WTC11 (cell line): Measurements from ENCODE around the gene C10orf90. TPM values are rescaled to one million over a fixed set of nuclear protein-coding genes. Genes with fewer than 3 reads are reported as not detected.

Experiments
- ATAC-seq: fragments of 200-7000 bp; cut with Tn5 transposase; 2 replicates; pipeline ENCODE4 v1.10.0; 2021; ENCODE audit warnings: mild to moderate bottlenecking, moderate library complexity
- CTCF ChIA-PET: fragments of 300-600 bp; sonication (Branson Sonifier 250); formaldehyde crosslinking; loops from one replicate; lab custom pipeline; 2021; ENCODE audit warnings: antibody characterized with exemption; lab: Charles Lee
- POLR2A ChIA-PET: fragments of 350-600 bp; sonication (Branson Sonifier 250); formaldehyde crosslinking; loops from one replicate; lab custom pipeline; 2021; ENCODE audit warnings: antibody characterized with exemption; lab: Charles Lee
- DNase-seq: peaks from one replicate; pipeline ENCODE4 v3.0.0; 2021; ENCODE audit warnings: low spot score
- H3K27ac Mint-ChIP-seq: 2 replicates; pipeline ENCODE4 v1.8.0; 2021; ENCODE audit warnings: mixed read lengths
- H3K27me3 Mint-ChIP-seq: 2 replicates; pipeline ENCODE4 v1.8.0; 2021; ENCODE audit warnings: low read depth, mild to moderate bottlenecking, moderate library complexity, mixed read lengths
- H3K36me3 Mint-ChIP-seq: 2 replicates; pipeline ENCODE4 v1.8.0; 2021; ENCODE audit warnings: mixed read lengths
- H3K4me1 Mint-ChIP-seq: 2 replicates; pipeline ENCODE4 v1.8.0; 2022; ENCODE audit warnings: mixed read lengths
- H3K4me3 Mint-ChIP-seq: 2 replicates; pipeline ENCODE4 v1.8.0; 2021; ENCODE audit warnings: mild to moderate bottlenecking, moderate library complexity, mixed read lengths
- H3K9me3 Mint-ChIP-seq: 2 replicates; pipeline ENCODE4 v1.8.0; 2021; ENCODE audit warnings: mixed read lengths
- AFF4 ChIP-seq: sonication (generic); formaldehyde crosslinking; IDR thresholded peaks from 2 replicates; pipeline ENCODE4 v1.8.1; 2023; ENCODE audit warnings: mild to moderate bottlenecking, missing genetic modification reagents, borderline replicate concordance
- ATF1 ChIP-seq: sonication (generic); formaldehyde crosslinking; IDR thresholded peaks from 2 replicates; pipeline ENCODE4 v1.8.1; 2023; ENCODE audit warnings: mild to moderate bottlenecking, moderate library complexity, missing genetic modification reagents
- HMGA2 ChIP-seq: fragments of 250-450 bp; sonication (Bioruptor Pico); IDR thresholded peaks from 2 replicates; pipeline ENCODE4 v1.4.0; 2021; ENCODE audit warnings: mild to moderate bottlenecking, moderate library complexity
- MXD4 ChIP-seq: fragments of 250-450 bp; sonication (Bioruptor Pico); IDR thresholded peaks from 2 replicates; pipeline ENCODE4 v1.8.0; 2021; ENCODE audit warnings: mild to moderate bottlenecking, moderate library complexity, borderline replicate concordance
- MYBL2 ChIP-seq: sonication (generic); formaldehyde crosslinking; IDR thresholded peaks from 2 replicates; pipeline ENCODE4 v1.8.1; 2023; ENCODE audit warnings: mild to moderate bottlenecking, moderate library complexity, missing genetic modification reagents
- NR3C1 ChIP-seq: sonication (generic); formaldehyde crosslinking; conservative IDR thresholded peaks from 2 replicates; pipeline ENCODE4 v1.8.1; 2023; ENCODE audit warnings: low read depth, mild to moderate bottlenecking, missing genetic modification reagents
- OVOL2 ChIP-seq: fragments of 250-450 bp; sonication (Bioruptor Pico); IDR thresholded peaks from 2 replicates; pipeline ENCODE4 v1.9.0; 2021; ENCODE audit warnings: mild to moderate bottlenecking, borderline replicate concordance
- SOX15 ChIP-seq: fragments of 250-450 bp; sonication (Bioruptor Pico); IDR thresholded peaks from 2 replicates; pipeline ENCODE4 v1.9.0; 2021; ENCODE audit warnings: mild to moderate bottlenecking
- TEAD1 ChIP-seq: sonication (generic); formaldehyde crosslinking; IDR thresholded peaks from 2 replicates; pipeline ENCODE4 v1.8.0; 2022; ENCODE audit warnings: mild to moderate bottlenecking, missing genetic modification reagents
- TEAD4 ChIP-seq: sonication (generic); formaldehyde crosslinking; IDR thresholded peaks from 2 replicates; pipeline ENCODE4 v1.8.0; 2022; ENCODE audit warnings: mild to moderate bottlenecking, missing genetic modification reagents
- ZMAT4 ChIP-seq: fragments of 250-450 bp; sonication (Bioruptor Pico); IDR thresholded peaks from 2 replicates; pipeline ENCODE4 v1.9.0; 2021; ENCODE audit warnings: mild to moderate bottlenecking
- ZNF121 ChIP-seq: sonication (generic); formaldehyde crosslinking; IDR thresholded peaks from 2 replicates; pipeline ENCODE4 v1.8.0; 2023; ENCODE audit warnings: missing genetic modification reagents
- ZNF232 ChIP-seq: sonication (generic); formaldehyde crosslinking; IDR thresholded peaks from 2 replicates; pipeline ENCODE4 v1.8.0; 2022; ENCODE audit warnings: mild to moderate bottlenecking, missing genetic modification reagents
- ZNF317 ChIP-seq: sonication (generic); formaldehyde crosslinking; IDR thresholded peaks from 2 replicates; pipeline ENCODE4 v1.8.1; 2023; ENCODE audit warnings: low read depth, mild to moderate bottlenecking, moderate library complexity, missing genetic modification reagents, borderline replicate concordance
- ZNF416 ChIP-seq: fragments of 250-450 bp; sonication (Bioruptor Pico); IDR thresholded peaks from 2 replicates; pipeline ENCODE4 v1.9.0; 2021; ENCODE audit warnings: mild to moderate bottlenecking, inconsistent platforms
- ZNF512 ChIP-seq: sonication (generic); formaldehyde crosslinking; IDR thresholded peaks from 2 replicates; pipeline ENCODE4 v1.8.1; 2022; ENCODE audit warnings: missing genetic modification reagents, borderline replicate concordance
- ZNF671 ChIP-seq: fragments of 250-450 bp; sonication (Bioruptor Pico); IDR thresholded peaks from 2 replicates; pipeline ENCODE4 v1.8.0; 2021; ENCODE audit warnings: mild to moderate bottlenecking
- total RNA-seq: library from RNA; stranded (reverse); gene quantifications from 3 replicates; pipeline ENCODE4 v1.2.3, GENCODE V29; 2021
- TF ChIP-seq, protein P1 (sequence below): fragments of 200-600 bp; IDR thresholded peaks from 2 replicates; pipeline ENCODE4 v1.8.0; 2022; ENCODE audit warnings: antibody characterized with exemption
- TF ChIP-seq, protein P2 (sequence below): sonication (generic); formaldehyde crosslinking; IDR thresholded peaks from 2 replicates; pipeline ENCODE4 v1.8.0; 2022; ENCODE audit warnings: mild to moderate bottlenecking, missing genetic modification reagents
- TF ChIP-seq, protein P3 (sequence below): sonication (generic); formaldehyde crosslinking; IDR thresholded peaks from 2 replicates; pipeline ENCODE4 v1.8.1; 2023; ENCODE audit warnings: mild to moderate bottlenecking, missing genetic modification reagents, moderate library complexity

C10orf90 gene
- total RNA-seq, 1 experiment from 2014 or later: 0.85 TPM

DNA sequence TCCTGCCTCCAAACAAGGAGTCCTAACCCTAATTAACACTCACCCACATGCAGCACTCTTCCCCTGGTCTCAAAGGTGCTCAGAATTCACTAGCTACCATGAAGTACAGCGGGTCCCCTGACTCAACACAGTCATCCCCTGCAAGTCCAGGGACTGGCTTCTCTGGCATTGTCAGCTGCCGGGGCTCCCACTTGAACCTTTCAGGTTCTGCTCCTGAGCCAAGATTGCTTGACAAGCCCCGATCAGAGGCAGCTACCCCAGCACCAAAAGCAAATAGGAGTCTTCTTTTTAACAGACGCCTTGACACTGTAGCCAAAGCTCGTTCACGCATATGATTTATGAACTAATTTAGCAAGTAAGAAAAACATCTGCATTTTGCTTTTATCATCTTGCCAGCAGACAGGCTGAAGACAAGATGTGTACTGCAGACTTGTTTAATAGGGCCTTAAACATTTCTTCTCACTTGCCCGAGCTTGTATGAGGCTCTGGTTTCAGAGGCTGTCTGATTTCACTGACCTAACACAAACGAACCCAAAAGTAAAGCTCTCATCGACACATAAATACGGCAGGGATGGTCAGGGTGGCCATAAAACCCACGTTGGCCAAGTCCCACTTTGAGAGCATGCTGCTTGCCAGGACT, 214.6 kb downstream of the C10orf90 start:
- DNase-seq: no peak
- ATAC-seq: no peak
- no peaks in the 10 kb centered on the region for H3K4me1 Mint-ChIP-seq

DNA sequence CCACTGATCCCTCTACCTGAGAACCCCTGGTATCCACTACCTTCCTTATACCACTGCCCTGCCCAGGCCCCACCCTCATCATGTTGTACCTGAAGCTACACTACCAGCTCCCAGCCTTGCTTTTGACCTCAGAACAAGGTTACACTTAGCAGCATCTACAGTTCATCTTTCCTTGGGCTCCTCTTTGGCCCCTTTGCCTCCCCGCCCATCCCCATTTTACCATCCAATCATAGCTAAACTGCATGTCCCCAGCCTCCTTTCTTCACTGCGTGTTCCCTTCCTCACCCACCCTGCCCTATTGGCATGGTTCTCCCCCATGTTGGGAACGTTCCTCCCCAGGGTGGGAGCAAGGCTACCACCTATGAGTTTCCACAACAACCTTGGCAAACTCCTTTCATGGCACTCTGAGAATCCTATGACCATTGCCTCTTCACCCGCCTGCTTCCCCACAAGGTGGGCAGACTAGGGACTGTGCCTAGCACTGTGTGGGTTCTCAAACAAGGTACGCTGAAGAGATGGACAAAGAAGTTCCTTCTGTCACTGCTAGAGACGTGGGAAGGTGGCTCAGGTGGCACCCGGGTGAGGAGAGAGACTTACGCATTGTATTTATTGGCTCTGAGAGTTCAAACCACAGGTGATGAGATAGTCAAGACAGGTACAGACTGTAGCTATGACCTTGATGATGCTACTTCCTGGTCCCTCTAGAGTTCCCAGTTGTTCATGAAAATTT, 215.3 kb downstream of the C10orf90 start:
- ChIA-PET POLR2A (no interaction called here), CTCF (interaction anchor here (1.2 kb wide), 1 partner anchor 12 kb away, joined by 3 read pairs; no protein-coding TSS in a partner anchor)
- Mint-ChIP-seq H3K4me1 (no peaks in the 10 kb centered on the region), H3K36me3 (no peaks in the 10 kb centered on the region), H3K9me3 (0 out of 2 replicates have a peak, but pooled peaks cover 3% of the 10 kb centered on the region), H3K27me3 (peaks cover 10% of the 10 kb centered on the region), H3K27ac (no peak overlapping the region), H3K4me3 (no peak overlapping the region)
- DNase-seq (no peak), ATAC-seq (no peak)
- TF ChIP-seq ZNF121 (CRISPR knock-in tag): no peak
- no peak for TF ChIP-seq ZMAT4
- no peak for TF ChIP-seq TEAD1 (CRISPR knock-in tag)
- no peak for TF ChIP-seq ZNF317
- TF ChIP-seq SOX15: no peak
- no peak for TF ChIP-seq MXD4 (CRISPR knock-in tag)
- no peak for TF ChIP-seq ZNF512 (CRISPR knock-in tag)

More for the DNA sequence above, 214.6 kb downstream of the C10orf90 start:
- 0 out of 2 replicates have a peak, but pooled peaks cover 4% of the 10 kb centered on the region for H3K9me3 Mint-ChIP-seq
- ChIA-PET POLR2A (no interaction called here), CTCF (interaction anchor here (1.2 kb wide), 1 partner anchor 12 kb away, joined by 3 read pairs; no protein-coding TSS in a partner anchor)
- no peak overlapping the region for H3K4me3 Mint-ChIP-seq
- no peak overlapping the region for H3K27ac Mint-ChIP-seq
- no peak for TF ChIP-seq OVOL2
- no peaks in the 10 kb centered on the region for H3K36me3 Mint-ChIP-seq
- H3K27me3 Mint-ChIP-seq: peaks cover 10% of the 10 kb centered on the region

GRCh38 chr10:126454045-126454751, 216.3 kb downstream of the C10orf90 start:
- Mint-ChIP-seq H3K4me3 (no peak overlapping the region), H3K27ac (no peak overlapping the region), H3K9me3 (0 out of 2 replicates have a peak, but pooled peaks cover 3% of the 10 kb centered on the region), H3K27me3 (peaks cover 4% of the 10 kb centered on the region; the same call in 1 of the 2 replicates), H3K4me1 (no peaks in the 10 kb centered on the region), H3K36me3 (no peaks in the 10 kb centered on the region)
- ChIA-PET CTCF (interaction anchor here (1.5 kb wide), 1 partner anchor 14 kb away, joined by 6 read pairs; no protein-coding TSS in a partner anchor), POLR2A (no interaction called here)
- ATAC-seq (no peak), DNase-seq (no peak)
- TF ChIP-seq, protein P1, sequence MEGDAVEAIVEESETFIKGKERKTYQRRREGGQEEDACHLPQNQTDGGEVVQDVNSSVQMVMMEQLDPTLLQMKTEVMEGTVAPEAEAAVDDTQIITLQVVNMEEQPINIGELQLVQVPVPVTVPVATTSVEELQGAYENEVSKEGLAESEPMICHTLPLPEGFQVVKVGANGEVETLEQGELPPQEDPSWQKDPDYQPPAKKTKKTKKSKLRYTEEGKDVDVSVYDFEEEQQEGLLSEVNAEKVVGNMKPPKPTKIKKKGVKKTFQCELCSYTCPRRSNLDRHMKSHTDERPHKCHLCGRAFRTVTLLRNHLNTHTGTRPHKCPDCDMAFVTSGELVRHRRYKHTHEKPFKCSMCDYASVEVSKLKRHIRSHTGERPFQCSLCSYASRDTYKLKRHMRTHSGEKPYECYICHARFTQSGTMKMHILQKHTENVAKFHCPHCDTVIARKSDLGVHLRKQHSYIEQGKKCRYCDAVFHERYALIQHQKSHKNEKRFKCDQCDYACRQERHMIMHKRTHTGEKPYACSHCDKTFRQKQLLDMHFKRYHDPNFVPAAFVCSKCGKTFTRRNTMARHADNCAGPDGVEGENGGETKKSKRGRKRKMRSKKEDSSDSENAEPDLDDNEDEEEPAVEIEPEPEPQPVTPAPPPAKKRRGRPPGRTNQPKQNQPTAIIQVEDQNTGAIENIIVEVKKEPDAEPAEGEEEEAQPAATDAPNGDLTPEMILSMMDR: no peak
- no peak for TF ChIP-seq ZNF232 (CRISPR knock-in tag)
- no peak for TF ChIP-seq AFF4
- no peak for TF ChIP-seq TEAD1 (CRISPR knock-in tag)
- no peak for TF ChIP-seq ZNF671 (CRISPR knock-in tag)
- no peak for TF ChIP-seq HMGA2 (CRISPR knock-in tag)
- TF ChIP-seq, protein P2, sequence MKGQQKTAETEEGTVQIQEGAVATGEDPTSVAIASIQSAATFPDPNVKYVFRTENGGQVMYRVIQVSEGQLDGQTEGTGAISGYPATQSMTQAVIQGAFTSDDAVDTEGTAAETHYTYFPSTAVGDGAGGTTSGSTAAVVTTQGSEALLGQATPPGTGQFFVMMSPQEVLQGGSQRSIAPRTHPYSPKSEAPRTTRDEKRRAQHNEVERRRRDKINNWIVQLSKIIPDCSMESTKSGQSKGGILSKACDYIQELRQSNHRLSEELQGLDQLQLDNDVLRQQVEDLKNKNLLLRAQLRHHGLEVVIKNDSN: no peak
- no peak for TF ChIP-seq MYBL2 (CRISPR knock-in tag)
- TF ChIP-seq, protein P3, sequence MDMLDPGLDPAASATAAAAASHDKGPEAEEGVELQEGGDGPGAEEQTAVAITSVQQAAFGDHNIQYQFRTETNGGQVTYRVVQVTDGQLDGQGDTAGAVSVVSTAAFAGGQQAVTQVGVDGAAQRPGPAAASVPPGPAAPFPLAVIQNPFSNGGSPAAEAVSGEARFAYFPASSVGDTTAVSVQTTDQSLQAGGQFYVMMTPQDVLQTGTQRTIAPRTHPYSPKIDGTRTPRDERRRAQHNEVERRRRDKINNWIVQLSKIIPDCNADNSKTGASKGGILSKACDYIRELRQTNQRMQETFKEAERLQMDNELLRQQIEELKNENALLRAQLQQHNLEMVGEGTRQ (CRISPR knock-in tag): no peak
- TF ChIP-seq ATF1 (CRISPR knock-in tag): no peak
- no peak for TF ChIP-seq TEAD4
- TF ChIP-seq ZNF416: no peak
- TF ChIP-seq NR3C1 (CRISPR knock-in tag): no peak
